ENCODE results near the gene AATK. TPM values are rescaled to one million over a fixed set of nuclear protein-coding genes. Genes with fewer than 3 reads are reported as not detected.

Gene AATK
- total and polyA plus RNA-seq, 10 of the 15 experiments (the other 5 are each of a cell fraction or from before 2014, with no cell fraction given) = 0.04 TPM; not detected in 9

- Histone ChIP-seq H3K36me3 (ENCODE audit: control insufficient read depth in 2 of 2, insufficient read depth in 2 of 2, low read length in 1 of 2) (no peaks in the 10 kb centered on the region), H2AFZ (ENCODE audit: control insufficient read depth, low read depth, low read length) (no peak overlapping the region), H3K9me3 (replicated peaks; ENCODE audit: control insufficient read depth, insufficient read depth, low read length) (no peaks in the 10 kb centered on the region), H3K4me1 (ENCODE audit: control insufficient read depth, insufficient read depth, low read length) (no peaks in the 10 kb centered on the region), H3K4me2 (ENCODE audit: control insufficient read depth, insufficient read depth) (no peak overlapping the region), H3K4me3 (no peak overlapping the region), H3K9ac (ENCODE audit: control insufficient read depth, insufficient read depth, low read length) (no peak overlapping the region), H3K27ac (ENCODE audit: control insufficient read depth, insufficient read depth) (no peak overlapping the region), H3K79me2 (ENCODE audit: control insufficient read depth, insufficient read depth, low read length) (no peaks in the 10 kb centered on the region), H3K27me3 (replicated peaks in 1 of 2; ENCODE audit: control insufficient read depth in 2 of 2, insufficient read depth in 2 of 2, low read length in 1 of 2) (no peaks in the 10 kb centered on the region), H4K20me1 (ENCODE audit: control insufficient read depth, insufficient read depth) (no peaks in the 10 kb centered on the region)
- DNase-seq (ENCODE audit: low read depth, low spot score) (no peak), FAIRE-seq (no peak), ATAC-seq (no peak)
- TF ChIP-seq MEF2B (IDR thresholded peaks at IDR 0.05; ENCODE audit: partially characterized antibody, poor library complexity, severe bottlenecking) (no peak), HDAC2 (IDR thresholded peaks at IDR 0.05) (no peak), KLF5 (IDR thresholded peaks at IDR 0.05; ENCODE audit: partially characterized antibody) (no peak), REST (IDR thresholded peaks at IDR 0.05; ENCODE audit: low read depth, low read length) (no peak), YY1 (IDR thresholded peaks at IDR 0.05; ENCODE audit: low read depth, low read length) (no peak), JUND (IDR thresholded peaks at IDR 0.05; ENCODE audit: low read depth, low read length) (no peak)
- SMC1A ChIA-PET (ENCODE audit: uncharacterized antibody, unreplicated experiment) = no interaction called here
- WGBS (ENCODE audit: insufficient coverage, insufficient replicate concordance, low lambda C conversion rate, missing lambda C conversion rate) = 70% methylated on average over 12 of the region's 13 CpGs
- no TSS peak for BruUV-seq (replicated peaks)
- CTCF ChIA-PET = interaction anchor here (0.6 kb wide), 1 partner anchor 95 kb away, joined by 3 read pairs; no protein-coding TSS in a partner anchor
- intact Hi-C loops (cut with micrococcal nuclease; ENCODE audit: unreplicated experiment) (no loop called here), in situ Hi-C loops (cut with MboI) (no loop called here)
- RAD21 ChIA-PET (ENCODE audit: unreplicated experiment) = no interaction called here
- POLR2A ChIA-PET = no interaction called here
Observed at GRCh38 chr17:81151278-81151677, 14.7 kb downstream of the AATK start.

Measured in GM12878 (cell line).